GM13977 (cell line): Measurements from ENCODE around the gene PRAMEF5.
"Not testable (repeated sequence)": the region's sequence is repeated elsewhere in the genome, so short reads cannot be mapped to it uniquely, and the experiment has no call there.

Experiments
- DNase-seq: peaks from one replicate; pipeline ENCODE4 v3.0.0; 2012; ENCODE audit warnings: low spot score
- in situ Hi-C: fragments of 300-500 bp; cut with MboI; formaldehyde crosslinking; loops from one replicate; pipeline ENCODE4 v1.12.0; 2022; ENCODE audit warnings: low sequenced_read_pairs, low pct_unique_long_range_greater_than_20kb, mixed read lengths, inconsistent platforms; ENCODE audit not compliant: unreplicated experiment
- TF ChIP-seq, protein P1 (sequence below): IDR thresholded peaks from 2 replicates; pipeline ENCODE4 v1.5.1; 2012; ENCODE audit warnings: mild to moderate bottlenecking, control low read depth; ENCODE audit not compliant: insufficient read depth; ENCODE audit errors: extremely low read depth, missing control alignments

Gene PRAMEF5

GRCh38 chr1:13237572-13237971, 16.4 kb upstream of the PRAMEF5 start:
- not testable (repeated sequence) for DNase-seq
- in situ Hi-C loops: loop anchor here (25.0 kb wide), 2 partner anchors 675 to 925 kb away; no protein-coding TSS in a partner anchor

- not testable (repeated sequence) for DNase-seq
- in situ Hi-C loops: loop anchor here (25.0 kb wide), 2 partner anchors 677 to 927 kb away; no protein-coding TSS in a partner anchor
These were observed 14.4 kb upstream of the PRAMEF5 start for GRCh38 chr1:13239633-13240032.

DNA sequence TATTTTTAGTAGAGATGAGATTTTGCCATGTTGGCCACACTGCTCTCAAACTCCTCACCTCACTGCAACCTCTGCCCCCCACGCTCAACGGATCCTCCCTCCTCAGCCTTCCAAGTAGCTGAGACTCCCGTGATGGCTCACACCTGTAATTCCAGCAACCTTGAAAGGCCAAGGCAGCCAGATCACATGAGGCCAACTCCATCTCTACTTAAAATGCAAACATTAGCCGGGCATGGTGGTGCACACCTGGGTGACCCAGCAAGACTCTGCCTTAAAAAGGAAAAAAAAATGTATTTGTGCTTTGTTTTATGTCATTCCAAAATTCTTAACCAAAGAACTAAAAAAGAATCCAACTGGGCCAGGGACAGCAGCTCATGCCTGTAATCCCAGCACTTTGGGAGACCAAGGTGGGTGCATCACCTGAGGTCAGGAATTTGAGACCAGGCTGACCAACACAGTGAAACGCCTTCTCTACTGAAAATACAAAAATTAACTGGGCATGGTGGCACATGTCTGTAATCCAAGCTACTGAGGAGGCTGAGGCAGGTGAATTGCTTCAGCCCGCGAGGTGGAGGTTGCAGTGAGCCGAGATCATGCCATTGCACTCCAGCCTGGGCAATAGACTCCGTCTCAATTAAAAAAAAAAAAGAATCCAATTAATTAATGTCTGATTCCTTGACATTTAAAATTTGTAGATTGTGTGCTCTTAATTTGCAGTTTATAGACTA, 10.3 kb upstream of the PRAMEF5 start:
- in situ Hi-C loops: loop anchor here (25.0 kb wide), 2 partner anchors 681 to 931 kb away; no protein-coding TSS in a partner anchor
- not testable (repeated sequence) for DNase-seq

- in situ Hi-C loops: loop anchor here (25.0 kb wide), 2 partner anchors 684 to 934 kb away; no protein-coding TSS in a partner anchor
- not testable (repeated sequence) for DNase-seq
These were observed 8.0 kb upstream of the PRAMEF5 start for GRCh38 chr1:13245841-13246553.

DNA sequence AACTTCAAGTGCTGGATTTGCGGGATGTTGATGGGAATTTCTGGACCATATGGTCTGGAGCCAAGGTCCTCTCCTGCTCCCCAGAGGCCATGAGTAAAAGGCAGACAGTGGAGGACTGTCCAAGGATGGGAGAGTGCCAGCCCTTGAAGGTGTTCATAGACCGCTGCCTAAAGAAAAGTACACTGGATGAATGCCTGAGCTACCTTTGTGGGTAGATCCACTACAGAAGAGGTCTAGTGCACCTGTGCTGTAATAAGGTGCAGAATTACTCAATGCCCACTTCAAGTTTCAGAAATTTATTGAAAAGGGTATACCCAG, 7.5 kb upstream of the PRAMEF5 start:
- not testable (repeated sequence) for DNase-seq
- in situ Hi-C loops: loop anchor here (25.0 kb wide), 2 partner anchors 684 to 934 kb away; no protein-coding TSS in a partner anchor

- DNase-seq: not testable (repeated sequence)
- in situ Hi-C loops: loop anchor here (25.0 kb wide), 2 partner anchors 685 to 935 kb away; no protein-coding TSS in a partner anchor
These were observed 6.9 kb upstream of the PRAMEF5 start for GRCh38 chr1:13247122-13247521.

GRCh38 chr1:13265124-13265523, 11.1 kb downstream of the PRAMEF5 start:
- DNase-seq, in situ Hi-C loops: not testable (repeated sequence)

DNA sequence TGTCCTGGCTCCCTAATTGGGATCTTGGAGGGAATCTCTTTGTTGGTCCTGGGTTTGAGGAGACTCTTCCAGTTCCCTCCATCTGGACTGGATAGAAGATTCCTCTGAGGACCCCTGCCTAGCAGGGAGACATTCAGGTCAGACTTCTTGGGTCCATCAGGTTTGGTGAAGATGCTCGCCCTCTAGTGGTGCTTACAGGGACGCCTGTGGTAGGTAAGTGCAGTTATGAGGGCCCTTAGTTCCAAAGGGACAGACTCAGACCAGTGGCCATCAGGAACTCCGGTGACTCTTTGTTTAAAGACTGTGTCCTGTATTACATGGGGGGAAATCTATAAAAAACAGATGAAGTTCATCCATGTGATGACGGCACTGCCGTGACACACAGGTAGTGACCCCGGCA, 23.0 kb downstream of the PRAMEF5 start:
- DNase-seq, in situ Hi-C loops: not testable (repeated sequence)
- TF ChIP-seq, protein P1, sequence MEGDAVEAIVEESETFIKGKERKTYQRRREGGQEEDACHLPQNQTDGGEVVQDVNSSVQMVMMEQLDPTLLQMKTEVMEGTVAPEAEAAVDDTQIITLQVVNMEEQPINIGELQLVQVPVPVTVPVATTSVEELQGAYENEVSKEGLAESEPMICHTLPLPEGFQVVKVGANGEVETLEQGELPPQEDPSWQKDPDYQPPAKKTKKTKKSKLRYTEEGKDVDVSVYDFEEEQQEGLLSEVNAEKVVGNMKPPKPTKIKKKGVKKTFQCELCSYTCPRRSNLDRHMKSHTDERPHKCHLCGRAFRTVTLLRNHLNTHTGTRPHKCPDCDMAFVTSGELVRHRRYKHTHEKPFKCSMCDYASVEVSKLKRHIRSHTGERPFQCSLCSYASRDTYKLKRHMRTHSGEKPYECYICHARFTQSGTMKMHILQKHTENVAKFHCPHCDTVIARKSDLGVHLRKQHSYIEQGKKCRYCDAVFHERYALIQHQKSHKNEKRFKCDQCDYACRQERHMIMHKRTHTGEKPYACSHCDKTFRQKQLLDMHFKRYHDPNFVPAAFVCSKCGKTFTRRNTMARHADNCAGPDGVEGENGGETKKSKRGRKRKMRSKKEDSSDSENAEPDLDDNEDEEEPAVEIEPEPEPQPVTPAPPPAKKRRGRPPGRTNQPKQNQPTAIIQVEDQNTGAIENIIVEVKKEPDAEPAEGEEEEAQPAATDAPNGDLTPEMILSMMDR: peak; percentile 16

GRCh38 chr1:13279617-13280016, 25.6 kb downstream of the PRAMEF5 start:
- in situ Hi-C loops, DNase-seq: not testable (repeated sequence)

DNA sequence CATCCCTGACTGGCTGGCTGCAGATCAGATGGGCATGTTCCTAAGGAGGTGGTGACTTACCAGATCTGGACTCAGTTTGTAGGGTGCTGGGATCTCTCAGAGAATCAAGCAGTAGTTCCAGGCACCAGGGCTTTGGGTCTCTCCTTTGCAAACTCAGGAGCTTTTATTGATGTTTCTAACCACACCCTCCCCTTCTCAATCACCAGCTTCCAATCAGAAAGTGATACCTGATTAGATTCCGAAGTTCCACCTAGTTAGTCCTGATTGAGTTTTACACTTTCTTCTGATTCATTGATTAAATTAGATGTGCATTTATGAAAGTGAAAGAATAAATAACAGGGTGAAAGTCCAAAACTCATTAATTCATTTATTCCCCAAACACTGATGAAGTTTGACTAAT, 31.0 kb downstream of the PRAMEF5 start, which contains the start of gene PRAMEF8:
PRAMEF8 (minus strand) TSS at position 101 of the 400 bp plus-strand sequence. CDS start 1,046 bp downstream, outside the sequence.
- in situ Hi-C loops: not testable (repeated sequence)

GRCh38 chr1:13289030-13289429, 35.0 kb downstream of the PRAMEF5 start:
- in situ Hi-C loops, DNase-seq: not testable (repeated sequence)

More for the DNA sequence above, 31.0 kb downstream of the PRAMEF5 start, which contains the start of gene PRAMEF8:
- DNase-seq: not testable (repeated sequence)

DNA sequence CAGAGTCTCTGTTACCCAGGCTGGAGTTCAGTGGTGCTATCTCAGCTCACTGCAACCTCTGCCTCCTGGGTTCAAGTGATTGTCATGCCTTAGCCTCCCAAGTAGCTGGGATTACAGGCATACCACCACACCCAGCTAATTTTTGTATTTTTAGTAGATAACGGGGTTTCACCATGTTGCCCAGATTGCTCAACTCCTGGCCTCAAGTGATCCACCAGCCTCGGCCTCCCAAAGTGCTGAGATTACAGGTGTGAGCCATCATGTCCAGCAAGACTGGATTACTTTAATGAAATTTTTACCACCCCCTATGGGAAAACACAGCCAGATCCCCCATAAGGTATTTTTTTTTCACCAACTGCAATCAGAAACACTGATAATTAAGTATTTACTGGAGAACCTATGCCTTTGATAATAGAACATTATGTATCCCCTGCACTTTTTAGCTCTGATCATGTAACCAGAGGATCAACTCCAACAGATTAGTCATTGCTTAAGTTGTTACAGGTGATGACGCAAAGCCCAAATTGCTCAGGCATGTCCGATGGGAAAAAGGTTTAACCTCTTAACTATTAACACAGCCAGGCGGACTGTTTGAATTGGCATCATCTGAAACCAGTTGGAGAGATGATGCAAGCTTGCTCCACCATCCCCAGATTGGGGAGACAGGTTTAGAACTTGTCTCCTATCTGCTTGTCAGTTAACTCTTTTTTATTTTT, 43.4 kb downstream of the PRAMEF5 start:
- in situ Hi-C loops: not testable (repeated sequence)

GRCh38 chr1:13298699-13299098, 44.7 kb downstream of the PRAMEF5 start:
- DNase-seq, in situ Hi-C loops: not testable (repeated sequence)

More for the DNA sequence above, 43.4 kb downstream of the PRAMEF5 start:
- DNase-seq: not testable (repeated sequence)

DNA sequence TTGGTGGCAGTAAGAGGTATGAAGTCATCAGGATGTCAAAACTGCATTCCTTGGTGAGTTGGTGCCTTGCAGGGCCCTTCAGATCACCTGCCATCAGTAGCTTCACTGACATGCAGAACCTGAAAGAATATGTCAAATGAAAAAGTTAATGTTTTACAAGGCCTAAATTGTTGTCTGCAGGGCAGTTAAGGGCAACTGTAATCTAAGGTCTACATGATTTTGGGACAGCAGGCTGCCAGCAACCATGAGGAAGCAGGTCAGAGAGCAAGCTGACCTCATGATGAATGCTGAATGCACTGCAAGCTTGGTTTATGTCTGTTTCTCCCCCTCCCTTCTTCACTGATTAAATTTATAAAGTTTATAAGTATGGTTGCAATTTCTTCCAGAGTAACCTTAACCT, 48.2 kb downstream of the PRAMEF5 start:
- in situ Hi-C loops: not testable (repeated sequence)

DNA sequence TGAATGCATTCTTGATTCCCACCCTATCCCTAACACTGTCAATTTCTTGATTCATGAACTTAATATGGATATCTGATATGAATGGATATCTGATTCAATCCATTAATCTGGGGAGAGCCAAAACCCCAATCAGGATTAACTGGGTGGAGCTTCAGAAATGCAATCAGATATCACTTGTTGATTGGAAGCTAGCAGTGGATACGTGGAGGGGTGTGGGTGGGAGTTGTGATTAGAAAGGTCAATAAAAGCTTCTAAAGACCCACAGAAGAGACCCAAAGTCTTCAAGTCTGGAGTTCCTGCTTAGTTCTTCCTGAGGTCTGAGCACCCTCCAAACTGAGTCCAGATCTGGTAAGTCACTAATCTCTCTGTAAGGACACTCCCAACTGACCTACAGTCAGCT, 49.2 kb downstream of the PRAMEF5 start, which contains the start of gene PRAMEF33:
PRAMEF33 (plus strand) TSS at position 301 of the 400 bp plus-strand sequence. CDS start 2,416 bp downstream, outside the sequence.
- DNase-seq, in situ Hi-C loops: not testable (repeated sequence)

More for the DNA sequence above, 48.2 kb downstream of the PRAMEF5 start:
- not testable (repeated sequence) for DNase-seq
